Nephron (organoid): Measurements from ENCODE around the gene TAB3.

Experiments
- H3K27ac Mint-ChIP-seq, 3 experiments: 2 replicates each; pipeline ENCODE4 v1.8.0; 2020; ENCODE audit warnings: mixed read lengths in 3 of 3, mild to moderate bottlenecking in 2 of 3, moderate library complexity in 1 of 3
- H3K27me3 Mint-ChIP-seq: 2 replicates; pipeline ENCODE4 v1.8.0; 2021; ENCODE audit warnings: low read depth, mild to moderate bottlenecking, moderate library complexity, mixed read lengths
- H3K36me3 Mint-ChIP-seq: 2 replicates; pipeline ENCODE4 v1.8.0; 2020; ENCODE audit warnings: low read depth, mixed read lengths
- H3K4me1 Mint-ChIP-seq: 2 replicates; pipeline ENCODE4 v1.8.0; 2020; ENCODE audit warnings: mixed read lengths
- H3K4me3 Mint-ChIP-seq, 3 experiments: 2 replicates each; pipeline ENCODE4 v1.8.0; 2020; ENCODE audit warnings: mild to moderate bottlenecking in 3 of 3, mixed read lengths in 3 of 3, moderate library complexity in 2 of 3
- H3K9me3 Mint-ChIP-seq: 2 replicates; pipeline ENCODE4 v1.8.0; 2020; ENCODE audit warnings: mixed read lengths
- CTCF ChIP-seq, 3 experiments: fragments of 200-600 bp; sonication (generic); IDR thresholded peaks; one replicate each; pipeline ENCODE4 v1.5.0; 2021; ENCODE audit warnings: antibody characterized with exemption in 3 of 3; ENCODE audit not compliant: unreplicated experiment in 3 of 3

Gene TAB3

DNA sequence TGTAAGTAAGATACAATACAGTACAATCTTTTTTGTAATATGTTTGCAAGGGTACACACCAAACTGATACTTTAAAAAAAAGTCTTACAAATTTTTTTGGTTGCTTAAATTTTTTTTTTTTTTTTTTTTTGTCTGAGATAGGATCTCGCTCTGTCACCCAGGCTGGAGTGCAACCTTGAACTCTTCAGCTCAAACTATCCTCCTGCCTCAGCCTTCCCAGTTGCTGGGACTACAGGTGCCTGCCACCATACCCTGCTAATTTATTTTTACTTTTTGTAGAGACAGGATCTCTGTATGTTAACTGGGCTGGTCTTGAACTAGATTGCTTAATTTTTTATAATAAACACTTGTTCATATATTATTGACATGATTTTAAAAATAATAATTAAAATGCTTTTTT lies 41.1 kb upstream of the TAB3 start:
- Mint-ChIP-seq H3K36me3 (no peaks in the 10 kb centered on the region), H3K27me3 (no peaks in the 10 kb centered on the region), H3K9me3 (peaks cover 3% of the 10 kb centered on the region), H3K27ac (no peak overlapping the region), H3K4me1 (no peaks in the 10 kb centered on the region), H3K4me3 (no peak overlapping the region)
- no peak for TF ChIP-seq CTCF (IDR thresholded peaks at IDR 0.05; ENCODE audit: unreplicated experiment in 3 of 3)

GRCh38 chrX:30920271-30920670 lies 31.2 kb upstream of the TAB3 start:
- Mint-ChIP-seq H3K4me1 (no peaks in the 10 kb centered on the region), H3K27me3 (no peaks in the 10 kb centered on the region), H3K4me3 (no peak overlapping the region), H3K27ac (no peak overlapping the region), H3K36me3 (no peaks in the 10 kb centered on the region), H3K9me3 (peaks cover 2% of the 10 kb centered on the region)
- TF ChIP-seq CTCF (IDR thresholded peaks at IDR 0.05; ENCODE audit: unreplicated experiment in 3 of 3), result no peak

DNA sequence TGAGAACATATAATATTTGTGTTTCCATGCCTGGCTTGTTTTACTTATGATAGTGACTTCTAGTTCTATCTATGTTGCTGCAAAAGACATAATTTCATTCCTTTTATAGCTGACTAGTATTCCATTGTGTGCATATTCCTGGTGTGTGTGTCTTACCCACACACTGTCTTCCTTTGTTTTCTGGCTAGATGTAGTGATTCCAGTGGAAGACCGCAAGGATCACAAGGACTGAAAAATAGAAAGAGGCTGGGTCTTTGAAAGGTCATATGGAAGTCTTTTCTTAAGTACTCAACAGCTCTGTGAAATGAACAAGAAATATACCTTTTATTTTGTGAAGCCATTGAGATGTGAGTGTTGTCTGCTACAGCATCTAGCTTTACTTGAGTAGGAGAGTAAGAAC lies 29.4 kb upstream of the TAB3 start:
- H3K27ac Mint-ChIP-seq, result no peak overlapping the region
- H3K9me3 Mint-ChIP-seq, result peaks cover 2% of the 10 kb centered on the region
- TF ChIP-seq CTCF (IDR thresholded peaks at IDR 0.05; ENCODE audit: unreplicated experiment in 3 of 3), result no peak
- H3K4me1 Mint-ChIP-seq, result no peaks in the 10 kb centered on the region
- H3K27me3 Mint-ChIP-seq, result no peaks in the 10 kb centered on the region
- H3K4me3 Mint-ChIP-seq, result no peak overlapping the region
- no peaks in the 10 kb centered on the region for H3K36me3 Mint-ChIP-seq

GRCh38 chrX:30913492-30913891 lies 24.4 kb upstream of the TAB3 start:
- H3K4me1 Mint-ChIP-seq, result no peaks in the 10 kb centered on the region
- no peaks in the 10 kb centered on the region for H3K36me3 Mint-ChIP-seq
- no peak overlapping the region for H3K4me3 Mint-ChIP-seq
- peaks cover 4% of the 10 kb centered on the region for H3K27me3 Mint-ChIP-seq
- no peak for TF ChIP-seq CTCF (IDR thresholded peaks at IDR 0.05; ENCODE audit: unreplicated experiment in 3 of 3)
- H3K9me3 Mint-ChIP-seq, result no peaks in the 10 kb centered on the region
- H3K27ac Mint-ChIP-seq, result no peak overlapping the region

DNA sequence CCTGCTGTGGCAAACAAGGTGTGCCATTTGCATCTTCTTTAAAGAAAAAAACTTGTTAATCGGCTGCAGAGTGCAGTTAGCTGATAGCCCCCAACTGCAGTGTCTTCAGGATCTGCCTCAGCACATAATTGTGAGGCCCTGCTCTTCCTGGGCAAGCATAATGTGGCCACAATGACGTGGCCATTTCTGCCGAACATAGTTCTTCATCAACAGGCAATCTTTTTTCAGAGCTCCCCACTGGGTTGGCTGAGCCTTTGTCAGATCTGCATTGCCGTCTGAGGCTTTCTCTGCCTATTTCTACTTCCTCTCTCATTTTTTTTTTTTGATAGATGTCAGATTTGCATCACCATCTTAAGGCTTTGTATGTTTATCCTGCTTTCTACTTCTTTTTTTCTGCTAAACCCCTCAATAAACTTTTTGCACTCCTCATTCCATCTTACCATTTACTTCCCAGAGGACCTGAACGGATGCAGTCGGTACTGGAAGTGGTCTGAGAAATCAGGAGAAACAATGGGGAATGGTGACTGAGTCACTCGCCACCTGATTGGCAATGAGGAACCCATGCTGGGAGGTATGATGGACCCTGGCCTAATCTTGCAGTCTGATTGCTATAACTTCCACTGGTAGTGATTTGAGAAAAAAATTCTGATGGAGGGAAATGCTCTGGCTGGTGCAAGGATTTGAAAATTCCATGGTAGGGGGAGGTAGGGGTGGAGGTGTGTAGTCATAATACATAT lies 21.2 kb upstream of the TAB3 start:
- Mint-ChIP-seq H3K27me3 (peaks cover 4% of the 10 kb centered on the region), H3K4me3 (no peak overlapping the region), H3K27ac (no peak overlapping the region), H3K36me3 (no peaks in the 10 kb centered on the region), H3K9me3 (no peaks in the 10 kb centered on the region), H3K4me1 (no peaks in the 10 kb centered on the region)
- TF ChIP-seq CTCF (IDR thresholded peaks at IDR 0.05; ENCODE audit: unreplicated experiment in 3 of 3), result no peak

- Mint-ChIP-seq H3K4me3 (no peak overlapping the region), H3K4me1 (no peaks in the 10 kb centered on the region), H3K27me3 (peaks cover 7% of the 10 kb centered on the region), H3K27ac (no peak overlapping the region), H3K9me3 (no peaks in the 10 kb centered on the region), H3K36me3 (no peaks in the 10 kb centered on the region)
- no peak for TF ChIP-seq CTCF (IDR thresholded peaks at IDR 0.05; ENCODE audit: unreplicated experiment in 3 of 3)
These were observed 17.7 kb upstream of the TAB3 start for GRCh38 chrX:30906726-30907125.
